Body of pancreas (tissue), 4 donors: Measurements from ENCODE around the gene CACNA2D3.

Experiments used
- CTCF ChIP-seq, 7 experiments: fragments of 450-650 bp in 4 of 7; fragments of 200-600 bp in 3 of 7; sonication (generic) in 3 of 7; IDR thresholded peaks; one replicate each; pipeline ENCODE4 v1.5.1; 2016 to 2019; ENCODE audit warnings: antibody characterized with exemption in 7 of 7
- POLR2A ChIP-seq, 3 donors: fragments of 450-650 bp; IDR thresholded peaks; one replicate each; pipeline ENCODE4 v1.6.1; 2016; ENCODE audit warnings: antibody characterized with exemption in 3 of 3, mild to moderate bottlenecking in 2 of 3

GRCh38 chr3:55090291-55090690, 967.9 kb downstream of the CACNA2D3 start:
- TF ChIP-seq POLR2A (IDR thresholded peaks at IDR 0.05) (no peak), CTCF (IDR thresholded peaks at IDR 0.05) (no peak)
